Measurements from ENCODE around the gene ZNRD2. TPM values are rescaled to one million over a fixed set of nuclear protein-coding genes. Genes with fewer than 3 reads are reported as not detected.

ZNRD2 gene
- total RNA-seq, 1 experiment from 2014 or later: 66.8 TPM

GRCh38 chr11:65620666-65621065 lies 50.4 kb downstream of the ZNRD2 start:
- ATAC-seq: no peak
- Histone ChIP-seq H3K27ac (ENCODE audit: low read depth, low read length) (no peak overlapping the region), H3K79me2 (ENCODE audit: insufficient read depth, low read length) (peaks cover 33% of the 10 kb centered on the region), H3K27me3 (ENCODE audit: insufficient read depth, low read length) (no peaks in the 10 kb centered on the region), H3K9ac (ENCODE audit: low read length) (no peak overlapping the region), H3K9me2 (ENCODE audit: insufficient read depth) (no peaks in the 10 kb centered on the region), H3K4me3 (replicated peaks in 1 of 2; ENCODE audit: low read depth in 1 of 2, low read length in 2 of 2) (no peak overlapping the region), H3K4me1 (ENCODE audit: control insufficient read depth in 1 of 2, insufficient read depth in 2 of 2, low read length in 2 of 2) (peaks cover 4 to 11% of the 10 kb centered on the region in 2 experiments), H3K9me3 (ENCODE audit: control insufficient read depth in 1 of 2, insufficient read depth in 1 of 2, low read depth in 1 of 2, low read length in 2 of 2) (no peaks in the 10 kb centered on the region), H3K4me2 (ENCODE audit: low read length) (no peak overlapping the region), H2AFZ (ENCODE audit: low read depth, low read length, poor library complexity, severe bottlenecking) (no peak overlapping the region), H4K20me1 (ENCODE audit: insufficient read depth) (no peaks in the 10 kb centered on the region), H3K36me3 (ENCODE audit: control insufficient read depth in 1 of 2, insufficient read depth in 2 of 2, low read length in 2 of 2) (peaks cover 22 to 24% of the 10 kb centered on the region in 2 experiments; a peak in 3 of 4 replicates)
- ChIA-PET RAD21 (ENCODE audit: low non-redundant PET in 1 of 2, low total read pairs in 2 of 2, uncharacterized antibody in 2 of 2, unreplicated experiment in 2 of 2) (no interaction called here), CTCF (no interaction called here), POLR2A (no interaction called here)
- intact Hi-C loops (cut with micrococcal nuclease): no loop called here
- no TSS peak for BruUV-seq (replicated peaks)
- TF ChIP-seq, protein P1, sequence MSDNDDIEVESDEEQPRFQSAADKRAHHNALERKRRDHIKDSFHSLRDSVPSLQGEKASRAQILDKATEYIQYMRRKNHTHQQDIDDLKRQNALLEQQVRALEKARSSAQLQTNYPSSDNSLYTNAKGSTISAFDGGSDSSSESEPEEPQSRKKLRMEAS (IDR thresholded peaks at IDR 0.05): no peak
- TF ChIP-seq CBX3 (IDR thresholded peaks at IDR 0.05; ENCODE audit: low read depth) (no peak), ELF1 (IDR thresholded peaks at IDR 0.05; ENCODE audit: borderline replicate concordance, low read depth) (no peak), EZH2 (IDR thresholded peaks at IDR 0.05) (no peak), RAD21 (IDR thresholded peaks at IDR 0.05; ENCODE audit: low read depth) (no peak), YY1 (IDR thresholded peaks at IDR 0.05; ENCODE audit: extremely low read depth, insufficient replicate concordance, low read depth, low read length) (no peak), TCF7L2 (IDR thresholded peaks at IDR 0.05; ENCODE audit: borderline replicate concordance, extremely low read depth, insufficient read depth, insufficient read length) (no peak), POLR2A (IDR thresholded peaks at IDR 0.05; ENCODE audit: borderline replicate concordance, extremely low read depth, insufficient read depth, insufficient read length) (no peak), SP1 (IDR thresholded peaks at IDR 0.05; ENCODE audit: low read depth) (no peak), EZH2phosphoT487 (IDR thresholded peaks at IDR 0.05; ENCODE audit: borderline replicate concordance) (no peak), SIN3A (IDR thresholded peaks at IDR 0.05; ENCODE audit: low read depth) (no peak), SRF (IDR thresholded peaks at IDR 0.05; ENCODE audit: low read depth) (no peak), EGR1 (IDR thresholded peaks at IDR 0.05; ENCODE audit: low read depth) (no peak), FOSL1 (IDR thresholded peaks at IDR 0.05; ENCODE audit: low read depth) (no peak), ATF3 (IDR thresholded peaks at IDR 0.05) (no peak)
- TF ChIP-seq, protein P2, sequence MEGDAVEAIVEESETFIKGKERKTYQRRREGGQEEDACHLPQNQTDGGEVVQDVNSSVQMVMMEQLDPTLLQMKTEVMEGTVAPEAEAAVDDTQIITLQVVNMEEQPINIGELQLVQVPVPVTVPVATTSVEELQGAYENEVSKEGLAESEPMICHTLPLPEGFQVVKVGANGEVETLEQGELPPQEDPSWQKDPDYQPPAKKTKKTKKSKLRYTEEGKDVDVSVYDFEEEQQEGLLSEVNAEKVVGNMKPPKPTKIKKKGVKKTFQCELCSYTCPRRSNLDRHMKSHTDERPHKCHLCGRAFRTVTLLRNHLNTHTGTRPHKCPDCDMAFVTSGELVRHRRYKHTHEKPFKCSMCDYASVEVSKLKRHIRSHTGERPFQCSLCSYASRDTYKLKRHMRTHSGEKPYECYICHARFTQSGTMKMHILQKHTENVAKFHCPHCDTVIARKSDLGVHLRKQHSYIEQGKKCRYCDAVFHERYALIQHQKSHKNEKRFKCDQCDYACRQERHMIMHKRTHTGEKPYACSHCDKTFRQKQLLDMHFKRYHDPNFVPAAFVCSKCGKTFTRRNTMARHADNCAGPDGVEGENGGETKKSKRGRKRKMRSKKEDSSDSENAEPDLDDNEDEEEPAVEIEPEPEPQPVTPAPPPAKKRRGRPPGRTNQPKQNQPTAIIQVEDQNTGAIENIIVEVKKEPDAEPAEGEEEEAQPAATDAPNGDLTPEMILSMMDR (IDR thresholded peaks at IDR 0.05 in 2 of 3, conservative IDR thresholded peaks at IDR 0.05 in 1 of 3; ENCODE audit: borderline replicate concordance in 1 of 3, insufficient read depth in 1 of 3, low read depth in 2 of 3, low read length in 2 of 3): no peak
- DNase-seq (ENCODE audit: low read depth, low spot score): no peak
